Endodermal cell (in vitro differentiated cells): ENCODE data around the gene ASIC4. TPM values are rescaled to one million over a fixed set of nuclear protein-coding genes. Genes with fewer than 3 reads are reported as not detected.

Experiments used
- DNase-seq: peaks from one replicate; pipeline ENCODE4 v3.0.0-alpha.2; 2017
- H3K27ac ChIP-seq: 2 replicates; pipeline ENCODE4 v1.5.1; 2013; ENCODE audit warnings: mild to moderate bottlenecking, low read depth, low read length, moderate library complexity
- H3K27me3 ChIP-seq: 2 replicates; pipeline ENCODE4 v1.6.1; 2013; ENCODE audit warnings: mild to moderate bottlenecking, low read length, moderate library complexity; ENCODE audit not compliant: insufficient read depth, control insufficient read depth, poor library complexity, severe bottlenecking
- H3K36me3 ChIP-seq: 2 replicates; pipeline ENCODE4 v1.7.0; 2013; ENCODE audit warnings: mild to moderate bottlenecking, low read length, moderate library complexity; ENCODE audit not compliant: control insufficient read depth, insufficient read depth
- H3K4me1 ChIP-seq: one replicate; pipeline ENCODE4 v1.7.0; 2013; ENCODE audit warnings: low read length; ENCODE audit not compliant: control insufficient read depth, insufficient read depth
- H3K4me3 ChIP-seq: 2 replicates; pipeline ENCODE4 v1.5.1; 2013; ENCODE audit warnings: mild to moderate bottlenecking, low read length, moderate library complexity
- H3K9ac ChIP-seq: 2 replicates; pipeline ENCODE4 v1.6.1; 2013; ENCODE audit warnings: mild to moderate bottlenecking, low read length, moderate library complexity; ENCODE audit not compliant: poor library complexity, severe bottlenecking; ENCODE audit errors: extremely low read depth
- H3K9me3 ChIP-seq: 2 replicates; pipeline ENCODE4 v1.6.1; 2013; ENCODE audit warnings: mild to moderate bottlenecking, low read length, moderate library complexity; ENCODE audit not compliant: control insufficient read depth
- H3K27ac Mint-ChIP-seq: 2 replicates; pipeline ENCODE4 v1.8.0; 2020; ENCODE audit warnings: mixed read lengths
- H3K27me3 Mint-ChIP-seq: 2 replicates; pipeline ENCODE4 v1.8.0; 2021; ENCODE audit warnings: mild to moderate bottlenecking, mixed read lengths; ENCODE audit not compliant: insufficient read depth
- H3K36me3 Mint-ChIP-seq: 2 replicates; pipeline ENCODE4 v1.8.0; 2020; ENCODE audit warnings: low read depth, mixed read lengths
- H3K4me1 Mint-ChIP-seq: 2 replicates; pipeline ENCODE4 v1.8.0; 2020; ENCODE audit warnings: mixed read lengths
- H3K4me3 Mint-ChIP-seq: 2 replicates; pipeline ENCODE4 v1.8.0; 2020; ENCODE audit warnings: mild to moderate bottlenecking, moderate library complexity, mixed read lengths
- H3K9me3 Mint-ChIP-seq: 2 replicates; pipeline ENCODE4 v1.8.0; 2020; ENCODE audit warnings: mild to moderate bottlenecking, mixed read lengths
- WGBS, 2 experiments: methylation state at CpG; one replicate each; pipeline versions ENCODE4 v1.1.5 to v1.1.7; 2013; ENCODE audit warnings: missing lambda C conversion rate in 2 of 2, mixed read lengths in 1 of 2; ENCODE audit not compliant: insufficient coverage in 1 of 2, insufficient read length in 1 of 2; 5-methylcytosine and 5-hydroxymethylcytosine counted together
- total RNA-seq, 2 donors: library from RNA; stranded (reverse); fragmentation: NEBNext Ultra II Directional in 1 of 2; extraction: Animal tissue kit (Norgen Biotek cat#: 25700) in 1 of 2; gene quantifications; 2 replicates in 1 of 2; 3 replicates in 1 of 2; pipeline ENCODE4 v1.2.1, GENCODE V29; 2021
- TF ChIP-seq, protein P1 (sequence below): fragments of 200-600 bp; sonication (generic); conservative IDR thresholded peaks from 2 replicates; pipeline ENCODE4 v1.5.0; 2021; ENCODE audit warnings: antibody characterized with exemption, mild to moderate bottlenecking

ASIC4 gene
- total RNA-seq, 2 donors from 2014 or later = 0.29 to 1.00 TPM

DNA sequence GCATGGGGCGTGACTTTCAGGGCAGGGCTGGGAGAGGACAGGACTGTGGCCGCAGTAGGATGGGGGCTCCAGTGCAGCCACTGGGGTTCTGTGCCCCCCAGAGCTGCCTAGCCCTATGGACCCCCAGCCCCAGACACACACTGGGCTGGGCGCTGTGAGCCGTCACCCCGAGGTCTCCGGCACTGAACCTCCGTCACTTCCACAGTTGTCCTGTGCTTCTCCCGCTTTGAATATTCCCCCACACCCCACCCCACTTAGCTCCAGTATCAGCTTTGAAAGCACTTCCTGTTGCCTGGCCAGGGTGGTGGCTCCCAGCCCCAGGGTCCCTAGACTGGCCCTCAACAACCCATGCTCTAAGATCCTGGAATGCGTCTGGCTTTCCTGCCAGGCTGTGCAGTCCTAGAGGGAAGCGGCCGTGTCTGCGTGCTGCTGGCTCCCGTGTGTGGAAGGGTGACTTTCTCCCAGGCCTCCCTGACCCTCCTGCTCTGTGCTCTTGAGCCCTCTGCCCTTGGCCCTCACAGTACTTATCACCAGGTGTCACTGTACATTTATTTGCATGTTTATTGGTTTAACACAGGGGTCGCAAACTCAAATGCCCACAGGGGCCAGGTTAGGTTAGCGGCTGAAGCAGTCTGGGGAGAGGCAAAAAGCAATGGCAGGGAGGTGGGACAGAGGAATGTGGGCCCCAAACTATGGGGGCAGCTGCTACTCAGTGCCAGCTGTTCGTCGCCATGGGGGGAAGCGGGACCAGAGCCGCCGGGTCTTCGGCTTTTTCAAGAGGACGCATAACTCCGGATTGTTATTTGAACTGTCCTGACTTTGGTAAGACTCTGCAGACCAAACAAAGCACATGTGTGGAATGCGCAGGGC is 47.1 kb downstream of the ASIC4 start:
- no peak overlapping the region for H3K4me3 ChIP-seq
- peak overlapping the region; percentile 29 for H3K27ac ChIP-seq
- H3K27me3 ChIP-seq = no peaks in the 10 kb centered on the region
- 73 to 84% methylated on average over 16 to 24 of the region's 24 CpGs for WGBS, 2 experiments
- no peaks in the 10 kb centered on the region for H3K36me3 ChIP-seq
- no peaks in the 10 kb centered on the region for H3K9me3 ChIP-seq
- H3K9me3 Mint-ChIP-seq = no peaks in the 10 kb centered on the region
- TF ChIP-seq, protein P1, sequence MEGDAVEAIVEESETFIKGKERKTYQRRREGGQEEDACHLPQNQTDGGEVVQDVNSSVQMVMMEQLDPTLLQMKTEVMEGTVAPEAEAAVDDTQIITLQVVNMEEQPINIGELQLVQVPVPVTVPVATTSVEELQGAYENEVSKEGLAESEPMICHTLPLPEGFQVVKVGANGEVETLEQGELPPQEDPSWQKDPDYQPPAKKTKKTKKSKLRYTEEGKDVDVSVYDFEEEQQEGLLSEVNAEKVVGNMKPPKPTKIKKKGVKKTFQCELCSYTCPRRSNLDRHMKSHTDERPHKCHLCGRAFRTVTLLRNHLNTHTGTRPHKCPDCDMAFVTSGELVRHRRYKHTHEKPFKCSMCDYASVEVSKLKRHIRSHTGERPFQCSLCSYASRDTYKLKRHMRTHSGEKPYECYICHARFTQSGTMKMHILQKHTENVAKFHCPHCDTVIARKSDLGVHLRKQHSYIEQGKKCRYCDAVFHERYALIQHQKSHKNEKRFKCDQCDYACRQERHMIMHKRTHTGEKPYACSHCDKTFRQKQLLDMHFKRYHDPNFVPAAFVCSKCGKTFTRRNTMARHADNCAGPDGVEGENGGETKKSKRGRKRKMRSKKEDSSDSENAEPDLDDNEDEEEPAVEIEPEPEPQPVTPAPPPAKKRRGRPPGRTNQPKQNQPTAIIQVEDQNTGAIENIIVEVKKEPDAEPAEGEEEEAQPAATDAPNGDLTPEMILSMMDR = no peak
- peak overlapping the region; percentile 19 for H3K4me3 Mint-ChIP-seq
- peaks cover 37% of the 10 kb centered on the region for H3K4me1 Mint-ChIP-seq
- peak overlapping the region; percentile 79 for H3K27ac Mint-ChIP-seq
- peaks cover 8% of the 10 kb centered on the region for H3K4me1 ChIP-seq
- peak; percentile 76 for DNase-seq
- no peak overlapping the region for H3K9ac ChIP-seq
- H3K27me3 Mint-ChIP-seq = peaks cover 3% of the 10 kb centered on the region
- H3K36me3 Mint-ChIP-seq = peaks cover 54% of the 10 kb centered on the region

DNA sequence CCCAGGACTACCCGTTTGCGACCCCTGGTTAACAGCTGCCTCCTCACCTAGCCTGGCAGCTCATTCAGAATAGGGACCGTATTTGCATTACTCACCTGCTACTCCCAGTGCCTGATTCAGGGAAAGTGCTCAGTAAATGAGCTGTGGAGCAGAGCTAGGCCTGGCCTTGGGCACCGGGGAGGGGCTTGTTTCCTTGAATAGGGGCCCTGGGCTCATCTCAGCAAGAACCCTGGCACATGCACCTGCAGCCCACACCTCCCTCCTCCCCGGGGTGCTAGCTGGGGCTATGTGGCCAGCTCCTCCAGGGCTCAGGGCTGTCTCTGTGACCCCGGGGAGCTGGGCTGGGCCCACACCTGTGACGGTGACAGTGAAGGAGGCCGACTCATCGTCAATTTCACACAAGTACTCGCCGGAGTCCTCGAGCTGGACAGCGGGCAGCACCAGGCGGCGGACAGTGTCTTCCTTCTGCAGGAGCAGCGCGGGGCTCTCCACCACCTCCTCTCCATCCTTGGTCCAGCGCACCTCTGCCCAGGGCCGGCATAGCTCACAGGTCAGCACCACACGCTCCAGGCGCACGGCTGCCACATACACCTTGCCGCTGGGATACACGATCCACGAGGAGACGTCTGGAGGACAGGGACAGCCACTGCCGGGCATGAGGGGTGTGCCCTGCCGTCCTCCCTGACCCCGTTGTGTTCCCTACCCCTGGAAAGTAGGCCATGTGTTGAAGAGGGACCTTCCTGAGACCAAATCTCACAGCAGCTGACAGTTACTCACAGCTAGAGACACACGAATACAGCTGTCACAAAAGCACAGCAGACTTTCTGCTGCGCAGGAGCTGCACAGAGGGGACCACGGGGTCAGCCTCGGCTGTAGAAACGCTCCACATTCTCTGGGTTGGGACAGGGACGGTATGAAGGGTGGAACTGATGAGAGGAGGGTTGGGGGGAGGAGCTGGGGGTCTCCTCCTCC is 48.1 kb downstream of the ASIC4 start:
- Mint-ChIP-seq H3K9me3 (no peaks in the 10 kb centered on the region), H3K4me1 (peaks cover 40% of the 10 kb centered on the region), H3K4me3 (no peak overlapping the region), H3K27me3 (no peaks in the 10 kb centered on the region), H3K27ac (peak overlapping the region; percentile 35), H3K36me3 (peaks cover 55% of the 10 kb centered on the region)
- H3K9me3 ChIP-seq = no peaks in the 10 kb centered on the region
- peaks cover 8% of the 10 kb centered on the region for H3K4me1 ChIP-seq
- 88% methylated on average over 25 to 35 of the region's 35 CpGs for whole genome bisulfite sequencing, 2 experiments
- H3K4me3 ChIP-seq = no peak overlapping the region
- H3K9ac ChIP-seq = no peak overlapping the region
- no peak overlapping the region for H3K27ac ChIP-seq
- DNase-seq = peak; percentile 69
- TF ChIP-seq, protein P1 = no peak
- H3K36me3 ChIP-seq = no peaks in the 10 kb centered on the region
- no peaks in the 10 kb centered on the region for H3K27me3 ChIP-seq

DNA sequence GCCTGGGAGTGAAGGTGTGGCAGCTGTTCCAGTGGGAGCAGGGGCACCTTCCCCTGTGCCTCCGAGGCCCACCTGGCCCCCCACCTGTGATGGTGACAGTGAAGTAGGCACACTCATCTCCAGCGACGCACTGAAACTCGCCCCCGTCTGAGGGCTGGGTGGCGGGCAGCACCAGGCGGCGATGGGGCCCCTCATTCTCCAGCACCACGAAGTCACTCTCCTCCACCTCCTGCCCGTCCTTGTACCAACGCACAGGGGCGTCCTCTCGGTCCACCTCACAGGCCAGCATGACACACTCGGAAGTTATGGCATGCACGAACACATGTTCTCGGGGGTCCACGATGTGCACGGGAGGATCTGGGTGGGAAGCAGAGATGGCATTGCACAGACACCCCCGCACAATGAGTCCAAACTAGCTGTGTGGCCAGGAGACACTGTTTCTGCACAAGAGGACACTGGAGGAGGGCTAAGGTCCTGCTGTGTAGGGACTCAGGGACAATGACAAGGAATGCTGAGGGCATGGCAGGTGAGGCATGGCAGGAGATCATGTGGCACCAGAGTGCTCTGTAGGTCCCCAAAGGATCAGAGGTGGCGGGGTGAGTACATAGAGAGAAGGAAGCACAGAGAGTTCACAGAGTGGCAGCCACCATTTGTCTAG is 49.1 kb downstream of the ASIC4 start:
- Histone ChIP-seq H3K27me3 (no peaks in the 10 kb centered on the region), H3K36me3 (no peaks in the 10 kb centered on the region), H3K9ac (no peak overlapping the region), H3K4me3 (no peak overlapping the region), H3K4me1 (peaks cover 8% of the 10 kb centered on the region), H3K27ac (no peak overlapping the region), H3K9me3 (no peaks in the 10 kb centered on the region)
- Mint-ChIP-seq H3K4me3 (no peak overlapping the region), H3K27ac (peak overlapping the region; percentile 81), H3K27me3 (no peaks in the 10 kb centered on the region), H3K4me1 (peaks cover 40% of the 10 kb centered on the region), H3K9me3 (no peaks in the 10 kb centered on the region), H3K36me3 (peaks cover 64% of the 10 kb centered on the region)
- DNase-seq = peak; percentile 50
- WGBS, 2 experiments = 90 to 93% methylated on average over 18 to 20 of the region's 20 CpGs
- TF ChIP-seq, protein P1 = no peak
